HG03066 (cell line): ENCODE results near the gene ZNF362.
A peak's percentile ranks its signal among the peaks of the same experiment; 100 is the strongest.

ENCODE experiments used
- ATAC-seq: cut with Tn5 transposase; IDR thresholded peaks from one replicate; pipeline ENCODE4 v1.9.1; 2021; ENCODE audit warnings: low read depth; ENCODE audit not compliant: unreplicated experiment

Gene ZNF362

GRCh38 chr1:33341190-33341589, 84.9 kb downstream of the ZNF362 start:
- ATAC-seq: no peak

- no peak for ATAC-seq
These were observed 85.9 kb downstream of the ZNF362 start for GRCh38 chr1:33342041-33342723.

GRCh38 chr1:33343539-33343938, 87.2 kb downstream of the ZNF362 start:
- no peak for ATAC-seq

- ATAC-seq: no peak
These were observed 88.7 kb downstream of the ZNF362 start for GRCh38 chr1:33344896-33345560.

GRCh38 chr1:33346533-33346926, 90.2 kb downstream of the ZNF362 start:
- no peak for ATAC-seq

GRCh38 chr1:33346927-33347649, 90.8 kb downstream of the ZNF362 start:
- ATAC-seq: no peak

- ATAC-seq: no peak
These were observed 91.3 kb downstream of the ZNF362 start for GRCh38 chr1:33347650-33347992.

GRCh38 chr1:33348194-33348593, 91.9 kb downstream of the ZNF362 start:
- ATAC-seq: no peak

- ATAC-seq: no peak
These were observed 92.4 kb downstream of the ZNF362 start for GRCh38 chr1:33348676-33349080.

DNA sequence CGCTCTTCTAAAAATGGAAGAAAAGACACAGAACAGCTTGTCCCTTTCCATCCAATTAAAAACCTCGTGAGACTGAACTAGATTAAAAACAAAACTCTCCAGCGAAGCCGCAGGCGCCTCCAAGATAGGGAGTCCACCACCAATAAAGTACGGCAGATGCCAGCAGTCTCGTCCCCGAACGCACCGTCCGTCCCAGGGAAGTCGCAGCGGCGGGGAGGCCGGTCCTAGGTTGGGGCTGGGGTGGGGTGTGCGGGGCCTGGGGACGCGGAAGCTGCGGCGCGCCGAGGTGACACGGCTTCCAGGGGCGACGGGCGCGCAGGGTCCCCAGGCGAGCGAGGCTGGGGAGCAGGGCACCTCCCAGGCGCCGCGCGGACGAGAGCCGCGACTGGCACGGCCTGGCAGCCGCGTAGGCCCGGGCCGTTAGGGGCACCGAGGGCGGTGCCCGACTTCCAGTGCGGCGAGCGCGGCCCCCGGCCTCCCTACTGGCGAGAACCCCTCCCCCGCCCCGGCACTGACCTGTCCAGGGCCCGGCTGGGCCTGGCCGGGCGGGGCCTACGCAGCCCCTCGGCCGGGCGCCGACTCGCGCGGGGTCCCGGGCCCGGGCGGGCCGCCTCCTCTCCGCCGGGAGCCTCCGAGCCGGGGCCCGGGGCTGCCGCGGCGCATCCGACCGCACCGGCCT, 92.9 kb downstream of the ZNF362 start:
- peak; percentile 27 for ATAC-seq

DNA sequence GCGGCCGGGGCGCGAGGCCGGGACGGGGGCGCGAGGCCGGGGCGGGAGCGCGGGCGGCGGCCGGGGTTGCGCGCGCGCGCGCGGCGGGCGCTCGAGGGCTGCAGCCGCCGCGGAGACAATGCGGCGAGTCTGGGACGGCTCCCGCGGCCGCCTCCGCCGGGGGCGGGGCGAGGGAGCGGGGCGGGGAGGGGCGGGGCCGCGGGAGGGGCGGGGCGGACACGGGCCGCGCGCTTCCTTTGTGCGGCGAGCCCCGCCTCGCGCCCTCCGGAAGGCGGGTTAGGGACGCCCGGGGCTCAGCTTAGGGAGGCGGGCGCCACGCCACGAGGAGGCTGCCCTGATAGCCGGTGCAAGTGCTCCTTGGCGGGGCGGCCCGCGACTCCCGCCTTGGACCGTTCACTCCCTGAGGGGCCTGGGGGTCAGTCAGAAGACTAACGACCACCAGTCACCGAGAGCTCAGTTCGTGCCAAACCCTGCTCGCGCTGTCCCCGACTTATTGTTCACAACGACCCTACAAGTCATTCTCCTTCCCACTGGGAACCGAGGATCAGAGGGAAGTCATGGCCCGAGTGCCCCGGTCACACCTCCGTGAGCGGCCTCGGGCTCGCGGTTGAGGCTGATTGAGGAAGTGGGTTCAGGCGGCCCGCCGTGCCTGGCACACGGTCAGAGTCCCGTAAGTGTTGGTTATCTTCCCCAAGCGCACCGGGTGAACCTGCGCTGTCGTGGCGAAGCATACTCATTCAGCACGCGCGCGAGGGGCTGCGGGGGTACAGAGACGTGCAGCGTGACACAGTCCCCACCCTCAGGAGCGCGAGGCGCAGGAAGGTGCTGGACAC, 93.7 kb downstream of the ZNF362 start:
- peak; percentile 67 for ATAC-seq
